ENCODE measurements around the gene PSAP. TPM values are rescaled to one million over a fixed set of nuclear protein-coding genes. Genes with fewer than 3 reads are reported as not detected.

PSAP gene
- total RNA-seq, 1 donor = 1,522 TPM

DNA sequence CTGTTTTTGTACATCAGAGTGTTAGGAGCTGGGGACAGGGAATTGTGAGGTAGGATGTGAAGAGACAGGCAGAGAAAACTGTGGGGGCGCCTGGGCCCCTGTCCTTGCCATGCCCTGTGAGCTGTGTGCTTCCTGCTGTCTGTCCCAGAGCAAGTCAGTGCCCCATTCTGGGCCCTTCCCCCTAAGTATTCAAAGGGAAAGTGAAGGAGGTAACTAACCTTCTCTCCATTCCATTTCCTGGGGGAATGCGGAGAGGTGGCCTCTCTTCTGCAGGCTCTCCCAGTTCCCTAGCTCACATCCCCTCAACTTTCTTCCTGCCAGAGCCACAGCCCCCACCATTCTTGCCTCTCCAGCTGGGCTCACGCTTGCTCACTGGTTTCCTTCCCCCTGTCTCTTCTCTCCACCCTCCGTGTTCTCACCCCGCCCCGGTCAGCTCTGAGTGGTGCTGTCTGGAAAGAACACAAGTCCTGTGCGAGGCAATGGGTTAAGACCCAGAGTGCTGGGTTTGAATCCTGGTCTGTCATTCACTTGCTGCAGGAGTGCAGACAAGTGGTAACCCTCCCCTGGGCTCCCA lies 68.0 kb downstream of the PSAP start:
- Histone ChIP-seq H3K4me3 (ENCODE audit: low read length) (no peak overlapping the region), H3K9me3 (ENCODE audit: low read depth, low read length) (no peaks in the 10 kb centered on the region), H3K4me1 (ENCODE audit: insufficient read depth, low read length) (peaks cover 51% of the 10 kb centered on the region), H3K27me3 (ENCODE audit: insufficient read depth, low read length) (no peaks in the 10 kb centered on the region)

DNA sequence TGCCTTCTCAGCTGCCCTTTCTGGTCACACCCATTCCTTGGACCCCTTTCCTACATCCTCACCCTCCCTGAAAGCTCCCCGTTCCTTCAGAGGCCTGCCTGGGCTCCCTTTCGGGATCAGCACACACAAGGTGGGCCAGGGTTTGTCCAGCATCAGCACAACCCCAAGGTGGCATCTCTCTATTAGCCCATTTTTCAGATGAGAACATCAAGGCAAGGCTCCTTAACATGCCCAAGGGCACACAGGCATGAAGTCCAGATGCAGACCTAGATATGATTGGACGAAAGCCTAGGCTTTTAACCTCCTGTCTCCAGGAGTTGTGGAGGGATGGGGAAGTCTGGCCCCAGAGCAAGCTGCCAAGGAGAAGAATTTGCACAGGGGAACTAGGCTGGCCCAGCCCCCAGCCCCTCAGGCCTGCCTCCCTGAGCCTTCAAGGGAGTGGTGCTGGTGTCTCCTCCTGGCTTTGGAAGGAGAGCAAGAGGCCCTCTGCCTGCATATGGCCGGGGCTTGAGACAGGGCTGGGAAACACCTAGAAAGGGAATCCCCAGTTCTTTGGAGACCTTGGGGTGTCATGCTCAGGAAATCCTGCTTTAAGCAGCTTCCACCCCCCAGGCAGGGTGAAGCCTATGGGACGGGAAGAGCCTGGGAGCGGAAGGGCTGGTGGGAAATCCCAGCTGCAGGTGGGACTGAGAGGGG lies 68.7 kb downstream of the PSAP start:
- no peaks in the 10 kb centered on the region for H3K9me3 ChIP-seq (ENCODE audit: low read depth, low read length)
- no peaks in the 10 kb centered on the region for H3K27me3 ChIP-seq (ENCODE audit: insufficient read depth, low read length)
- H3K4me3 ChIP-seq (ENCODE audit: low read length) = no peak overlapping the region
- H3K4me1 ChIP-seq (ENCODE audit: insufficient read depth, low read length) = peaks cover 58% of the 10 kb centered on the region

DNA sequence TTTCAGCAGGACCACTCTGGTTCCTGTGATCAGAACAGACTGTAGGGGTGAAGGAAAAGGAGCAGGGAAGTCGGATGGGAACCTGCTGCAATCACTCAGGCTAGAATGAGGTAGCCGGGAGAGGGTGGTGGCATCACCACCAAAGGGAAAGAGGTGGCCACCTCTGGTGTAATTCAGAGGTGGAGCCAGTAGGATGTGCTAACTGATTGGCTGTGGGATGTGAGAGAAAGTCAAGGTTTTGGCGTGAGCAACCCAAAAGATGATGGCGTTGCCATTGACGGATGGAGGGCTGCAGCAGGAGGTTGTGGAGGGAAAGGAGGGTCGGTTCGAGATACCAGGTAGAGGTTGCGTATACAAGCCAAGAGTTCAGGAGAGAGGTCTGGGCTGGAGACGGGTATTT lies 70.3 kb downstream of the PSAP start:
- Histone ChIP-seq H3K9me3 (ENCODE audit: low read depth, low read length) (no peaks in the 10 kb centered on the region), H3K4me3 (ENCODE audit: low read length) (no peak overlapping the region), H3K4me1 (ENCODE audit: insufficient read depth, low read length) (peaks cover 74% of the 10 kb centered on the region), H3K27me3 (ENCODE audit: insufficient read depth, low read length) (no peaks in the 10 kb centered on the region)

DNA sequence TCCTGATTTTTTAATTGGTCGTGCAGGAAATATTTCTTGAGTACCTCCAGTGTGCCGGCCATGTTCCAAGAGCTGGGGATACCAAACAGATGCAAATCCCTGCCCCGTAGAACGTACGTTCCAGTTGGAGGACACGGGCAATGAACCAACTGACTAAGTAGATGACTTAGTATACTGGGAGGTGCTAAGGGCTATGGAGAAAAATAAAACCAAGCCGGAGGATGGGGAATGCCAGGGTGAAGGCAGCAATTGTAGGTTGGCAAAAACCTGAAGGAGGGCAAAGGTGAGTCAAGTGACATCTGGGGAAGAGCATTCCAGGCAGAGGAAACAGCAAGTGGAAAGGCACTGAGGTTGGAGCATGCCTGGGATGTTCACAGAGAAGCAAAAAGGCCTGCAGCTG lies 70.9 kb downstream of the PSAP start:
- Histone ChIP-seq H3K4me1 (ENCODE audit: insufficient read depth, low read length) (peaks cover 80% of the 10 kb centered on the region), H3K4me3 (ENCODE audit: low read length) (no peak overlapping the region)

DNA sequence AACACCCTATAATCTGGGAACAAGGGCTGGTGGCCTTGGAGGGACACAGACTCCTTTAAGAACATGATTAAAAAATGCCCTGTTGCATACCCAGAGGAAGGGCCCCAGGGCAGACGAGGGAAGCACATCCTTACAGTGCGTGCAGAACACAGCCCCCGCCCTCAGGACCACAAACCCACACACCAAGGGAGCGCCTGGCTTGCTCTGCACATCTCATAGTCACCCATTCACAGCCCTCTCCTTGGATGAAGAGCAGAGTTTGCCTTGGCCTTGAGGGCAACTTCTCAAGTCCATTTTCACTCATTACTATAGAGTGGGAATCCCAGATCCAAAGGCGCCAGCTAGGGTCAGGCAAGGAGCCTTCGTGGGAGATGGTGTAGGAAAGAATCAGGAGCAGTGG lies 71.4 kb downstream of the PSAP start:
- no peaks in the 10 kb centered on the region for H3K9me3 ChIP-seq (ENCODE audit: low read depth, low read length)
- peaks cover 85% of the 10 kb centered on the region for H3K4me1 ChIP-seq (ENCODE audit: insufficient read depth, low read length)
- H3K4me3 ChIP-seq (ENCODE audit: low read length) = no peak overlapping the region
- H3K27me3 ChIP-seq (ENCODE audit: insufficient read depth, low read length) = no peaks in the 10 kb centered on the region

More for the DNA sequence above, 70.9 kb downstream of the PSAP start:
- Histone ChIP-seq H3K9me3 (ENCODE audit: low read depth, low read length) (no peaks in the 10 kb centered on the region), H3K27me3 (ENCODE audit: insufficient read depth, low read length) (no peaks in the 10 kb centered on the region)

GRCh38 chr10:71778071-71778825 lies 72.8 kb downstream of the PSAP start:
- Histone ChIP-seq H3K27me3 (ENCODE audit: insufficient read depth, low read length) (no peaks in the 10 kb centered on the region), H3K4me3 (ENCODE audit: low read length) (no peak overlapping the region), H3K9me3 (ENCODE audit: low read depth, low read length) (no peaks in the 10 kb centered on the region), H3K4me1 (ENCODE audit: insufficient read depth, low read length) (peaks cover 89% of the 10 kb centered on the region)

DNA sequence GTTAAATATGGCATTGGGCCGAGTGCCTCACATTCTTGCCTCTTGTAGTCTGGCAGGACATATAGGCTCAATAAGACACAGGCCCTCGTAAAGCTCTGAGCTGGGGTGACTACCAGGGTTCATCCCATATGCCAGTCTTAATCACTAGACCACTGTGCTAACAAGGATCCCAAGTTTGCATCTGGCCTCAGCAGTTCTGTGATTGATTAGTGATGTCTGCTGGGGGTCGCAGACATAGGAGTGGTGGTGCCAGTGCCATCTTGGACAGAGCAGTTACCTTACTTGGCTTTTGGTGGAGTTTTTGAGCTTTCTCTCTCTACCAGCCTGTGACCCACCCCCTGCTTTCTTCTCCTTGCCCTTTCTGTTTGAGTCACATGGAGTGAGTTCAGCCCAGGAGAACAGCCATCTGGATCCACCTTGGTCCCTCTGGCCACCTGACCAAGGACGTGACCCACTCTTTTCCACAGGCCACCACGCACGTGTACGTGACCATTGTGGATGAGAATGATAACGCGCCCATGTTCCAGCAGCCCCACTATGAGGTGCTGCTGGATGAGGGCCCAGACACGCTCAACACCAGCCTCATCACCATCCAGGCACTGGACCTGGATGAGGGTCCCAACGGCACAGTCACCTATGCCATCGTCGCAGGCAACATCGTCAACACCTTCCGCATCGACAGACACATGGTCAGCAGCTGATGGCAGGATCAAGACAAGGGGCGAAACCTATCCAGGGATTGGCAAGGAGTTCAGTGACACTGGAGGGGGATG lies 73.7 kb downstream of the PSAP start:
- Histone ChIP-seq H3K9me3 (ENCODE audit: low read depth, low read length) (no peaks in the 10 kb centered on the region), H3K4me1 (ENCODE audit: insufficient read depth, low read length) (peaks cover 80% of the 10 kb centered on the region), H3K4me3 (ENCODE audit: low read length) (no peak overlapping the region), H3K27me3 (ENCODE audit: insufficient read depth, low read length) (no peaks in the 10 kb centered on the region)

DNA sequence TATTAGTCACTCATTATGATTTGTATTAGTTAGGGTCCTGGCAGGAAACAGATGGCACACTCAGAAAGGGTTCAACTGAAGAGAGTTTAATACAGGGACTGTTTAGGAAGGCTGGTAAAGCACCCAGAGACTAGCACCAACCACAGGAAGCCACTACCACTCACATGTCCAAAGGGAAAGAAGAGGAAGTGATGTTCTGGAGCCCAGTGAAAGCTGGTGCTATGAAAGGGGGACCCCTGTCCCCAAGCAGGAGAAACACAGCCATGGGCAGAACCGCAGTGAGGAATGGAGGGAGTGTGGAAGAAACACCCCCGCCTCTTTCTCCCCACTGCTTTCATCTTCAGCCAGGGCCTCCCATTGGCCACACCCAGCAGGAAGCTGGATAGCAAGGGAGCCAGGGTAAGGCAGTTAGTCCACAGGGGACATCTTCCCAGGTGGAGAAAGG lies 74.5 kb downstream of the PSAP start:
- H3K4me1 ChIP-seq (ENCODE audit: insufficient read depth, low read length) = peaks cover 78% of the 10 kb centered on the region
- no peaks in the 10 kb centered on the region for H3K9me3 ChIP-seq (ENCODE audit: low read depth, low read length)
- no peak overlapping the region for H3K4me3 ChIP-seq (ENCODE audit: low read length)
- no peaks in the 10 kb centered on the region for H3K27me3 ChIP-seq (ENCODE audit: insufficient read depth, low read length)

- Histone ChIP-seq H3K9me3 (ENCODE audit: low read depth, low read length) (no peaks in the 10 kb centered on the region), H3K4me1 (ENCODE audit: insufficient read depth, low read length) (peaks cover 84% of the 10 kb centered on the region), H3K27me3 (ENCODE audit: insufficient read depth, low read length) (no peaks in the 10 kb centered on the region), H3K4me3 (ENCODE audit: low read length) (peak overlapping the region; percentile 96)
These were observed 75.9 kb downstream of the PSAP start for GRCh38 chr10:71774916-71775702.

DNA sequence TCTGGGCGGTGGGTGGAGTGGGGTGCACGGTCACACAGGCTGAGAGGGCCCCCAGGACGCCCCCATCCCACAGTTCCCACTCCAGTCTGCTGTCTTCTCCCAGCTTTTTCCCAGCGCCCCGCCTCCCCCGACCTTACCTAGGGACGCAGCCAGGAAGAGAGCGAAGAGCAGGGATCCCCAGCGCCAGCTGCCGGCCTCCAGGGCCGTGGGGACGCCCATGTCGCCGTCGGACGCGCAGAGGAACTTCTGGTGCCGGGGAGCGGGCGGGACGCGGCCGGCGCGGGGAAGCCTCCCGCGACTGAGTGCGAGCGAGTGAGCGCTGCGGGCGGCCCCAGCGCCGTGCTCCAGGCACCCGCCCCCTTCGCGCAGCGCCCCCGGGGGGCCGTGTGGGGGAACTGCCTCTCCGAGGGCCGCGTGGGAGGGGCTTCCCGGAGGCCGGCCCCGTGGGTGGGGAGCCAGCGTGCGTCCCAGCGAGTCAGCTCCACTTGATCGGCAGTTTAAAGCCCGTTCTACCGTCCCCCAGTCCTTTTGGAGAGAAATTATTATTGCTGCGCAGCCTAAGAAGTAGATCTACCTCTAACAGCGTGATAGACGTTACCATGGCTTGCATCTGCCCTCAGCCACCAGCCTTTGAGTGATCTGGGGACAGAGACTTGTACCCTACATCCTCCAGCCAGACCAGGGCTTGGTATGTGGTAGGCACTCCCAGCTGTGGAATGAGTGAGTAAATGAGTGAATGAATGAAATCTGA lies 77.7 kb downstream of the PSAP start, which contains the start of gene VSIR:
Gene VSIR (minus strand): TSS at position 300 of the 751 bp plus-strand sequence. CDS start 81 bp downstream, at position 219.
- H3K4me1 ChIP-seq (ENCODE audit: insufficient read depth, low read length) = peaks cover 85% of the 10 kb centered on the region

DNA sequence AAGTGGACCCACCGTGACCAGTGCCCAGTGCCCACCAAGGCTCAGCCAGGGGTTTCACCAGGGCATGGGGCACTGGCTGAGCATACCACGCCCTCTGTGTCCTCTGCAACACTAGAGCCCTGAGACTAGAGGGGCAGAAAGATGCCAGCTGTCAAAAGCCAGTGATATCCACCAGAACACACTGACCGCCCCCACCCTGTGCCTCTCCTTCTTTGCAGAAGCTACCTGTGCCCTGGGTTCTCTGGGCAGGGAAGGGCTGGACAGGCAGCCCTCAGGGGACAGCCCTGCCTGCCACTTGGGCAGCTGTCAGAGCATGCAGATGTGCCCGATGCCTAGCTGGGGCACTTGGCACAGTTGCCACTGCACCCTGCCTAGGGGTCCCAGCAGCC lies 78.2 kb downstream of the PSAP start:
- no peaks in the 10 kb centered on the region for H3K9me3 ChIP-seq (ENCODE audit: low read depth, low read length)
- no peaks in the 10 kb centered on the region for H3K27me3 ChIP-seq (ENCODE audit: insufficient read depth, low read length)
- peak overlapping the region; percentile 96 for H3K4me3 ChIP-seq (ENCODE audit: low read length)
- H3K4me1 ChIP-seq (ENCODE audit: insufficient read depth, low read length) = peaks cover 85% of the 10 kb centered on the region

More for the DNA sequence above, 77.7 kb downstream of the PSAP start, which contains the start of gene VSIR:
- H3K27me3 ChIP-seq (ENCODE audit: insufficient read depth, low read length) = no peaks in the 10 kb centered on the region
- H3K9me3 ChIP-seq (ENCODE audit: low read depth, low read length) = no peaks in the 10 kb centered on the region
- peak within 1 kb of the TSS; percentile 96 for H3K4me3 ChIP-seq (ENCODE audit: low read length)

- peak overlapping the region; percentile 96 for H3K4me3 ChIP-seq (ENCODE audit: low read length)
- H3K4me1 ChIP-seq (ENCODE audit: insufficient read depth, low read length) = peaks cover 85% of the 10 kb centered on the region
- no peaks in the 10 kb centered on the region for H3K9me3 ChIP-seq (ENCODE audit: low read depth, low read length)
- no peaks in the 10 kb centered on the region for H3K27me3 ChIP-seq (ENCODE audit: insufficient read depth, low read length)
These were observed 79.0 kb downstream of the PSAP start for GRCh38 chr10:71771821-71772617.

- Histone ChIP-seq H3K9me3 (ENCODE audit: low read depth, low read length) (no peaks in the 10 kb centered on the region), H3K27me3 (ENCODE audit: insufficient read depth, low read length) (no peaks in the 10 kb centered on the region), H3K4me3 (ENCODE audit: low read length) (peak overlapping the region; percentile 96), H3K4me1 (ENCODE audit: insufficient read depth, low read length) (peaks cover 85% of the 10 kb centered on the region)
These were observed 79.8 kb downstream of the PSAP start for GRCh38 chr10:71771204-71771603.

Measured in mononuclear cell (primary cell).